Neutrophil (primary cell): ENCODE measurements around the gene FAM167B.
A peak's percentile ranks its signal among the peaks of the same experiment; 100 is the strongest.

Experiments used
- H3K27ac ChIP-seq: fragments of 200-600 bp; sonication (generic); 2 replicates; pipeline ENCODE4 v1.5.1; 2016; ENCODE audit warnings: mild to moderate bottlenecking, moderate library complexity
- H3K27me3 ChIP-seq: fragments of 200-600 bp; sonication (generic); 2 replicates; pipeline ENCODE4 v1.6.0; 2016; ENCODE audit warnings: mild to moderate bottlenecking
- H3K36me3 ChIP-seq: fragments of 200-600 bp; sonication (generic); 2 replicates; pipeline ENCODE4 v1.5.1; 2017
- H3K4me1 ChIP-seq, 2 experiments: fragments of 200-600 bp in 1 of 2; sonication (generic) in 1 of 2; 1 replicate in 1 of 2; 2 replicates in 1 of 2; pipeline versions ENCODE4 v1.5.1 to v1.6.1; 2013 to 2016; ENCODE audit warnings: low read depth in 1 of 2, low read length in 1 of 2, mild to moderate bottlenecking in 1 of 2, moderate library complexity in 1 of 2; ENCODE audit not compliant: control insufficient read depth in 1 of 2, insufficient read depth in 1 of 2
- H3K4me3 ChIP-seq, 2 experiments: fragments of 200-600 bp in 1 of 2; sonication (generic) in 1 of 2; 1 replicate in 1 of 2; 2 replicates in 1 of 2; pipeline ENCODE4 v1.5.1; 2013 to 2016; ENCODE audit warnings: low read depth in 1 of 2, low read length in 1 of 2, mild to moderate bottlenecking in 1 of 2, moderate library complexity in 1 of 2
- H3K9me3 ChIP-seq: fragments of 200-600 bp; sonication (generic); 2 replicates; pipeline ENCODE4 v1.5.1; 2016
- TF ChIP-seq, protein P1 (sequence below): fragments of 200-600 bp; sonication (generic); IDR thresholded peaks from 2 replicates; pipeline ENCODE4 v1.5.1; 2016; ENCODE audit warnings: antibody characterized with exemption

The FAM167B gene

DNA sequence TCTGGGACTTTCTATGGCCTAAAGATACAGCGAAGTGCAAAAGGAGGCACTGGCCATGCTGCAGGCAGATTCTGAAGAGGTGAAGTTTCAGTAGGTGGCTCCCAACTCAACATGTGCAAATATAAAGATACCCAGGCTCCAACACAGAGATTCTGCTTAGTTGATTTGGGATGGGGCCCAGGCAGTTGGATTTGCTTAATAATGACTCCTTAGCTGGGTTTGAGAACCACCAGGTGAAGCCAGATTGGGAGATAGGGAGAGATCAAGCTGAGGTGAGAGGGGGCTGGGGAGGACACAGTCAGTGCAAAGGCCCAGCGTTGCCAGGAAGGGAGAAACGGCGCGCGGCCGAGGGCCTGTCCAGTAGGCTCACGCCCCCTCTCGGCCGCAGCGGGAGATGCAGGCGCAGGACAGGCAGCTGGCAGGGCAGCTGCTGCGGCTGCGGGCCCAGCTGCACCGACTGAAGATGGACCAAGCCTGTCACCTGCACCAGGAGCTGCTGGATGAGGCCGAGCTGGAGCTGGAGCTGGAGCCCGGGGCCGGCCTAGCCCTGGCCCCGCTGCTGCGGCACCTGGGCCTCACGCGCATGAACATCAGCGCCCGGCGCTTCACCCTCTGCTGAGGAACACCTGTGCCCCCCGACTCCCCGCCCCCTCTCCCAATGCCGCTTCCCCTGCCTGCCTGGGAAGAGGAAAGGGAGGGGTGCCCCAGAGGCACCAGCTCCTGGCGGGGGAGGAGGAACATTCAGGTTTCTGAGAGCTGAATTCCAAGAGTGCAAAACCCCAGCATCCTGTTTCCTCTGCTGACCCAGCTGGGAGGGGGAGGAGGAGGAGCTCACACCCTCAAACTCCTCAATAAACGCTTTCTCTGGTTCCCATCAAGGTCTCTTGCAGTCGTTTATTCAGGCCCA lies 1.2 kb downstream of the FAM167B start:
- peak overlapping the region in 1 of 2 experiments; percentile 9 for H3K4me3 ChIP-seq

DNA sequence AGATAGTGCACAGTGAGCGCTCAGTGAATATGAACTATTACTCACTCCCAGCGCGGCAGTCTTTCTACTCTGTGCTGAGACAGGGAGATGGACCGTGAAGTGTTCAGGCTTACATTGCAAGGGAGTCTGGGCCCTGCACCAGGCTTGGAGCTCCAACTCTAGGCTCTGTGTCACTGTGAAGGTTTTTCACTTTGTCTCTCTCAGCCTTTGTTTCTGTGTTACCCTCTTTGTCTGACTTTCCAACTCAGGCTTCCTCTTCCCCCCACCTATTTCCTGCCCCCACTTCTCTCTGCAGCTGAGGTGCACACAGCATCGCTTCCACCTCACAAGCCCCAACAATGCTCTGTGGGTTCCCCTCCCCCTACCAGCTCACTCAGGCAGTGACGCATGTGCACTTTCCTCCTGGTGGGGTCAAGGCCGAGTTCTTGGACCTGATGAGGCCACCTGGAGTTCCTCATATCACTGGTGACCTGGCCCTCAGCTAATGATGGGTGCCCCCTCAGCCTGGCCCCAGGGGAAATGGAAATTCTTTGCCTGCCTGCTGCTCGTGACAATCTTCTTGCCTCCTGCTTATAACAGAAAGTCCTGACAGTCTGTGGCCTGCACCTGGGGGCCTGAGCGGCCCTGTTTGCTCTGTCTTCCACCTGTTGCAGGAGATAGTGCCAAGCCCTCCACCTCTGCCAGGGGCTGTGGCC lies 3.0 kb downstream of the FAM167B start:
- H3K27me3 ChIP-seq = peaks cover 23% of the 10 kb centered on the region
- H3K4me3 ChIP-seq = no peak overlapping the region
- H3K27ac ChIP-seq = no peak overlapping the region
- TF ChIP-seq, protein P1, sequence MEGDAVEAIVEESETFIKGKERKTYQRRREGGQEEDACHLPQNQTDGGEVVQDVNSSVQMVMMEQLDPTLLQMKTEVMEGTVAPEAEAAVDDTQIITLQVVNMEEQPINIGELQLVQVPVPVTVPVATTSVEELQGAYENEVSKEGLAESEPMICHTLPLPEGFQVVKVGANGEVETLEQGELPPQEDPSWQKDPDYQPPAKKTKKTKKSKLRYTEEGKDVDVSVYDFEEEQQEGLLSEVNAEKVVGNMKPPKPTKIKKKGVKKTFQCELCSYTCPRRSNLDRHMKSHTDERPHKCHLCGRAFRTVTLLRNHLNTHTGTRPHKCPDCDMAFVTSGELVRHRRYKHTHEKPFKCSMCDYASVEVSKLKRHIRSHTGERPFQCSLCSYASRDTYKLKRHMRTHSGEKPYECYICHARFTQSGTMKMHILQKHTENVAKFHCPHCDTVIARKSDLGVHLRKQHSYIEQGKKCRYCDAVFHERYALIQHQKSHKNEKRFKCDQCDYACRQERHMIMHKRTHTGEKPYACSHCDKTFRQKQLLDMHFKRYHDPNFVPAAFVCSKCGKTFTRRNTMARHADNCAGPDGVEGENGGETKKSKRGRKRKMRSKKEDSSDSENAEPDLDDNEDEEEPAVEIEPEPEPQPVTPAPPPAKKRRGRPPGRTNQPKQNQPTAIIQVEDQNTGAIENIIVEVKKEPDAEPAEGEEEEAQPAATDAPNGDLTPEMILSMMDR = no peak
- peaks cover 15 to 16% of the 10 kb centered on the region in 2 experiments for H3K4me1 ChIP-seq
- no peaks in the 10 kb centered on the region for H3K36me3 ChIP-seq
- H3K9me3 ChIP-seq = no peaks in the 10 kb centered on the region

More for the DNA sequence above, 1.2 kb downstream of the FAM167B start:
- no peak overlapping the region for H3K27ac ChIP-seq
- H3K4me1 ChIP-seq = peaks cover 15 to 16% of the 10 kb centered on the region in 2 experiments
- H3K36me3 ChIP-seq = no peaks in the 10 kb centered on the region
- H3K27me3 ChIP-seq = peaks cover 23% of the 10 kb centered on the region
- H3K9me3 ChIP-seq = no peaks in the 10 kb centered on the region
- TF ChIP-seq, protein P1 = peak; percentile 88

DNA sequence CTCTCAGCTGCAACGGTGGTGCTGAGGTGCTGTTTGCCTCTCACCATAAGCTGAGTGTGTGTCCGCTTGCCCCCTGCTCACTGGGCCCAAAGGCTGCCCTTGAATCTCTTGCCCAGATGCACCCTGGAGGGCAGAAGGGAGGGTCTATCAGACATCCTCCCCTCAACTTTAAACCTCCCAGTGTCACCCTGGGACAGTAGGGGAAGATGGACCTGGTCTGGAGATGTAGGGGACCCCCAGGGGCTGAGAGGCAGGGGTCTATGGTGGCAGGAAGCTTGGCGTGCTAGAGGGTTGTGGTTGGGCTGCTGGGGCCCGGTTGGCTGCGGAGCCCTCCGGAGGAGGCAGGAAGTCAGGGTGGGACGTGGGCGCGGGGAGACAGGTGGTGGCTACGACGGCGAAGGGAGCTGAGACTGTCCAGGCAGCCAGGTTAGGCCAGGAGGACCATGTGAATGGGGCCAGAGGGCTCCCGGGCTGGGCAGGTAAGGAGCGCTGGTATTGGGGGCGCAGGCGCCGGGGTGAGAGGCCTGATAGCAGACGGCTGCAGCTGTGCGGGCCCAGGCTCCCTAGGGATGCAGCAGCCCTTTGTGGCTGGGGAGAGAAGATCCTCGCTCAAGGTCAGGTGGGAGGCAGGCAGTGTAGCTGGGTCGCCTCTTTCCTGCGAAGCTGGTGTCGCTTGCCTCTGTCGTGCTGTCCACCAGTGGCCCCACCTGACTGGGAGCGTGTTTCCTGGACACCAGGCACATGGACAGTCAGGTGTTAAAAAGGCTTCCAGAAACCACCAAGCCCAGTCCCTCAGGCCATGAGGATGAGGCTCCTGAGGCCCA lies 4.1 kb downstream of the FAM167B start, which contains the start of gene LCK:
LCK (plus strand) TSS at position 373 of the 824 bp plus-strand sequence. CDS start 23,065 bp downstream, outside the sequence.
- no peak within 1 kb of the TSS for H3K27ac ChIP-seq
- TF ChIP-seq, protein P1 = no peak
- H3K27me3 ChIP-seq = peaks cover 23% of the 10 kb centered on the region
- H3K9me3 ChIP-seq = no peaks in the 10 kb centered on the region
- no peak within 1 kb of the TSS for H3K4me3 ChIP-seq
- H3K4me1 ChIP-seq = peaks cover 15 to 19% of the 10 kb centered on the region in 2 experiments
- H3K36me3 ChIP-seq = no peaks in the 10 kb centered on the region

DNA sequence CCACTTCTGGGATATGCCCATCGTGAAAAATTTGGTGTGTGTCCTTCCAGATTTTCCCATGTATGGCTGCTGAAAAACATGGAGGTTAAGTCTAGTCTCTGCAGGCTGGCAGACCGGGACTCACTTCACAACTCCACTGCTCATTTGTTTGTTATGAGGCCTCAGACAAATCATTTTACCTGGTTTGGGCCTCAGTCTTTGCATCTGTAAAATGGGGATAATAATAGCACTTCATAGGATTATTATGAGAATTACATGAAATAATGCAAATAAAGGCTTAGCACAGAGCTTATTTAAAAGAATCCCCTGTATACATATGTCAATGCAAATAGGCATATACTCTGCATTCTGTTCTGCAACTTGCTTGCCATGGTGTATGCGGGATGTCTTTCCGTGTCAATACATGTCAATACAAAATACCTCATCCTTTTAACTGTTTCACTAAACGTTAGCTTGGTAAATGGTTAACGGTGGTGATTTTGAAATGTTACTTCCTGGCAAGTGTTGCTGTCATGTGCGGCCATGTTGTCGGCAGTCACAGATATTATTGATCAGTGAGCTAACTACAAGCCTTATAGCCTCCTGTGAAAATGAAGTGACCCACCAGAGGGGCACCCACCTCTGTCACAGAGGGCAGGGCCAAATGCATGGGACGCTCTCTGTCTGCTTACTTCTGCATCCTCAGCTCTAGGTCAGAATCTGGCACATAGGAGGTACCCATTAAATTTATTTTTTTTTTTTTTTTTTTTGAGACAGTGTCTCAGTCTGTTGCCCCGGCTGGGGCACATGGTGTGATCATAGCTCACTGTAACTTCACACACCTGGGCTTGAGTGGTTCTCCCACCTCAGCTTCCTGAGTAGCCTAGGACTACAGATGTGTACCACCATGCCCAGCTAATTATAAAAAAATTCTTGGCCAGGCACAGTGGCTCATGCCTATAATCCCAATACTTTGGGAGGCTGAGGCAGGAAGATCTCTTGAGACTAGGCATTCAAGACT lies 8.3 kb downstream of the FAM167B start:
- peaks cover 6% of the 10 kb centered on the region for H3K27me3 ChIP-seq
- H3K4me3 ChIP-seq = no peak overlapping the region
- H3K36me3 ChIP-seq = no peaks in the 10 kb centered on the region
- no peak overlapping the region for H3K27ac ChIP-seq
- H3K9me3 ChIP-seq = no peaks in the 10 kb centered on the region
- H3K4me1 ChIP-seq = peaks cover 1 to 3% of the 10 kb centered on the region in 2 experiments
- TF ChIP-seq, protein P1 = no peak
